Uterus (tissue), 4 donors: ENCODE measurements around the gene PLS1. TPM values are rescaled to one million over a fixed set of nuclear protein-coding genes. Genes with fewer than 3 reads are reported as not detected.

Source experiments
- DNase-seq, 2 donors: peaks; one replicate each; pipeline ENCODE4 v3.0.0-alpha.2; 2019 to 2020
- H3K27ac ChIP-seq, 2 donors: fragments of 200-600 bp; sonication (generic); 1 replicate in 1 of 2; 2 replicates in 1 of 2; pipeline ENCODE4 v1.5.1; 2016 to 2018
- H3K27me3 ChIP-seq, 2 donors: fragments of 200-600 bp; sonication (generic); one replicate each; pipeline ENCODE4 v1.5.1; 2018 to 2019; ENCODE audit warnings: control low read depth in 1 of 2
- H3K36me3 ChIP-seq, 2 donors: fragments of 200-600 bp; sonication (generic); one replicate each; pipeline ENCODE4 v1.5.1; 2019; ENCODE audit warnings: control low read depth in 1 of 2
- H3K4me1 ChIP-seq, 2 donors: fragments of 200-600 bp; sonication (generic); one replicate each; pipeline ENCODE4 v1.5.1; 2018 to 2019; ENCODE audit warnings: control low read depth in 1 of 2
- H3K4me3 ChIP-seq, 2 donors: fragments of 200-600 bp; sonication (generic); 1 replicate in 1 of 2; 2 replicates in 1 of 2; pipeline ENCODE4 v1.5.1; 2018 to 2019; ENCODE audit warnings: mild to moderate bottlenecking in 1 of 2
- H3K9me3 ChIP-seq, 2 donors: fragments of 200-600 bp; sonication (generic); one replicate each; pipeline ENCODE4 v1.5.1; 2019; ENCODE audit warnings: control low read depth in 1 of 2
- CTCF ChIP-seq, 4 experiments: fragments of 200-600 bp in 2 of 4; fragments of 450-650 bp in 2 of 4; sonication (generic) in 2 of 4; IDR thresholded peaks; one replicate each; pipeline ENCODE4 v1.5.1; 2016 to 2019; ENCODE audit warnings: antibody characterized with exemption in 4 of 4, mild to moderate bottlenecking in 2 of 4, moderate library complexity in 1 of 4
- POLR2A ChIP-seq, 2 donors: fragments of 450-650 bp; IDR thresholded peaks; one replicate each; pipeline ENCODE4 v1.6.1; 2016; ENCODE audit warnings: antibody characterized with exemption in 2 of 2, mild to moderate bottlenecking in 1 of 2, moderate library complexity in 1 of 2
- intact Hi-C: fragments of 100-400 bp; cut with DNase I; formaldehyde crosslinking; loops from one replicate; pipeline ENCODE4 v1.15.1; 2023; ENCODE audit warnings: low total_unique reads
- total RNA-seq, 4 donors: library from RNA; depleted of rRNA in 3 of 4; stranded (reverse); fragments of >200 nt in 3 of 4; gene quantifications; one replicate each; pipeline versions ENCODE4 v1.1.0 to v1.2.4, GENCODE V29; 2014 to 2023
- donor health status: DM: yes; HTN: yes; CAD: no.

PLS1 gene
- total RNA-seq, 4 donors from 2014 or later: 0.26 to 4.5 (median 1.8) TPM

GRCh38 chr3:142650001-142650693 lies 54.0 kb downstream of the PLS1 start:
- Histone ChIP-seq H3K4me1 (no peaks in the 10 kb centered on the region), H3K27ac (no peak overlapping the region), H3K4me3 (no peak overlapping the region), H3K27me3 (no peaks in the 10 kb centered on the region), H3K9me3 (no peaks in the 10 kb centered on the region), H3K36me3 (no peaks in the 10 kb centered on the region)
- DNase-seq: no peak
- no peak for TF ChIP-seq POLR2A (IDR thresholded peaks at IDR 0.05)
- TF ChIP-seq CTCF (IDR thresholded peaks at IDR 0.05): no peak
- intact Hi-C loops: no loop called here

- Histone ChIP-seq H3K27me3 (no peaks in the 10 kb centered on the region), H3K4me3 (no peak overlapping the region), H3K27ac (no peak overlapping the region), H3K9me3 (no peaks in the 10 kb centered on the region), H3K4me1 (no peaks in the 10 kb centered on the region), H3K36me3 (no peaks in the 10 kb centered on the region)
- intact Hi-C loops: no loop called here
- TF ChIP-seq POLR2A (IDR thresholded peaks at IDR 0.05) (no peak), CTCF (IDR thresholded peaks at IDR 0.05) (no peak)
- DNase-seq: no peak
Observed at GRCh38 chr3:142651711-142652110, 55.5 kb downstream of the PLS1 start.

- DNase-seq: no peak
- no peaks in the 10 kb centered on the region for H3K4me1 ChIP-seq
- no peaks in the 10 kb centered on the region for H3K9me3 ChIP-seq
- H3K27me3 ChIP-seq: no peaks in the 10 kb centered on the region
- intact Hi-C loops: no loop called here
- H3K4me3 ChIP-seq: no peak overlapping the region
- H3K27ac ChIP-seq: no peak overlapping the region
- no peak for TF ChIP-seq POLR2A (IDR thresholded peaks at IDR 0.05)
- no peaks in the 10 kb centered on the region for H3K36me3 ChIP-seq
Observed at GRCh38 chr3:142652826-142653292, 56.7 kb downstream of the PLS1 start.

GRCh38 chr3:142656575-142656974 lies 60.4 kb downstream of the PLS1 start:
- TF ChIP-seq CTCF (IDR thresholded peaks at IDR 0.05) (no peak), POLR2A (IDR thresholded peaks at IDR 0.05) (no peak)
- intact Hi-C loops: no loop called here
- no peaks in the 10 kb centered on the region for H3K9me3 ChIP-seq
- no peak for DNase-seq
- H3K4me1 ChIP-seq: no peaks in the 10 kb centered on the region
- no peaks in the 10 kb centered on the region for H3K36me3 ChIP-seq
- no peak overlapping the region for H3K4me3 ChIP-seq
- no peak overlapping the region for H3K27ac ChIP-seq
- no peaks in the 10 kb centered on the region for H3K27me3 ChIP-seq

GRCh38 chr3:142657033-142657432 lies 60.8 kb downstream of the PLS1 start:
- H3K9me3 ChIP-seq: no peaks in the 10 kb centered on the region
- no peaks in the 10 kb centered on the region for H3K27me3 ChIP-seq
- H3K27ac ChIP-seq: no peak overlapping the region
- H3K4me1 ChIP-seq: no peaks in the 10 kb centered on the region
- intact Hi-C loops: no loop called here
- TF ChIP-seq CTCF (IDR thresholded peaks at IDR 0.05) (no peak), POLR2A (IDR thresholded peaks at IDR 0.05) (no peak)
- no peaks in the 10 kb centered on the region for H3K36me3 ChIP-seq
- no peak for DNase-seq
- no peak overlapping the region for H3K4me3 ChIP-seq
